ENCODE measurements around the gene MTRFR. TPM values are rescaled to one million over a fixed set of nuclear protein-coding genes. Genes with fewer than 3 reads are reported as not detected.

MTRFR gene
- total RNA-seq, 1 experiment from 2014 or later: 14.8 TPM

DNA sequence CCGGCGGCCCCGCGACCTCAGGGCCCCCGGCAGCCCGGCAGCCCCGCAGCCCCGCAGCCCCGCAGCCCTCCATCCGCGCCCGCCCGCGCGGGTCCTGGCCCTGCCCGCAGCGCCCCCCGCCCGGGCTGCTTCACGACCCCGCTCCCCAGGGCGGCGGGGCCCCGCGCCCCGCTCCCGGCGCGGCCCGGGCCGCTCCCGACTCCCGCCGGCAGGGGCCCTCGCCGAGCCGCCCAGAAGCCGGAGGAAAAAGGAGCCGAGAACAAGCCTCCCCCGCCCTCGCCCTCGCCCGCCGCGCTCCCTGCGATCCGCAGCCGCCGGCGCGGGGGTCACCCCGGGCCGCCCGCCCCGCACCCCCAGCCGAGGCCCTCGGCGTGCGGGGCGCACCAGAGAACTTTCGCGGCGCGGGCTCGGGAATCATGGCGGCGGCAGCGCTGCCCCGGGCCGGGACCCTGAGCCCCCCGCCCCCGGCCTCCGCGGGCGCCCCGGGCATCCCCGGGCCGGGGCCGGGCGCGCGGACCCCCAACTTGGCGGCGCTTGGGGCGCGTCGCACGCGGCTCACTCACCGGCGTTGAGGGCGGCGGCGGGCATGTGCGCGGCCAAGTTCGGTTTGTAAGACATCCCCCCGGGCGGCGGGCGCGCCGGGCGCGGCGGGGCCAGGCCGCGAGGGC is 37.9 kb downstream of the MTRFR start:
- Histone ChIP-seq H2BK120ac (ENCODE audit: low read depth, low read length, poor library complexity, severe bottlenecking) (no peak overlapping the region), H2BK12ac (ENCODE audit: insufficient read length, low read depth, low read length) (no peak overlapping the region), H3K27ac (ENCODE audit: insufficient read length, low read depth, low read length) (no peak overlapping the region), H3K9me3 (ENCODE audit: control insufficient read depth, low read depth, low read length) (no peaks in the 10 kb centered on the region), H3K23ac (ENCODE audit: insufficient read length, low read depth, low read length) (no peak overlapping the region), H2BK20ac (ENCODE audit: low read depth, low read length, poor library complexity, severe bottlenecking) (no peak overlapping the region), H3K4me1 (ENCODE audit: insufficient read depth, low read length) (peaks cover 3% of the 10 kb centered on the region; the same call in 1 of the 2 replicates), H3K4ac (ENCODE audit: low read depth, low read length) (no peak overlapping the region), H3K14ac (ENCODE audit: insufficient read depth, low read length) (no peak overlapping the region; the same call in none of the 2 replicates), H4K8ac (replicated peaks; ENCODE audit: insufficient read length, low read depth, low read length) (no peak overlapping the region), H3K56ac (ENCODE audit: insufficient read length, low read depth, low read length) (no peak overlapping the region), H3K18ac (ENCODE audit: insufficient read length, low read depth, low read length) (no peak overlapping the region), H3T11ph (ENCODE audit: low read length) (no peak overlapping the region), H2BK5ac (ENCODE audit: insufficient read length, low read length) (no peak overlapping the region), H3K4me2 (ENCODE audit: insufficient read depth, insufficient read length, low read length) (peak overlapping the region; percentile 61), H3K79me2 (ENCODE audit: insufficient read depth, low read length) (peaks cover 22% of the 10 kb centered on the region; the same call in 1 of the 2 replicates), H2AFZ (ENCODE audit: low read length) (no peak overlapping the region), H4K20me1 (ENCODE audit: control insufficient read depth, insufficient read depth, insufficient read length) (no peaks in the 10 kb centered on the region), H2AK5ac (ENCODE audit: insufficient read length, low read length) (no peak overlapping the region), H3K27me3 (ENCODE audit: insufficient read depth, low read length) (no peaks in the 10 kb centered on the region), H3K23me2 (ENCODE audit: insufficient read length, low read depth, low read length, poor library complexity, severe bottlenecking) (peaks cover 14% of the 10 kb centered on the region), H3K9ac (ENCODE audit: extremely low read depth, insufficient read length, low read length) (no peak overlapping the region), H4K91ac (ENCODE audit: insufficient read length, low read depth, low read length) (no peak overlapping the region), H4K5ac (ENCODE audit: insufficient read length, low read depth, low read length) (no peak overlapping the region), H3K79me1 (ENCODE audit: insufficient read depth, low read depth, low read length, poor library complexity, severe bottlenecking) (no peaks in the 10 kb centered on the region), H2BK15ac (ENCODE audit: low read depth, low read length) (no peak overlapping the region)
- TF ChIP-seq, protein P1, sequence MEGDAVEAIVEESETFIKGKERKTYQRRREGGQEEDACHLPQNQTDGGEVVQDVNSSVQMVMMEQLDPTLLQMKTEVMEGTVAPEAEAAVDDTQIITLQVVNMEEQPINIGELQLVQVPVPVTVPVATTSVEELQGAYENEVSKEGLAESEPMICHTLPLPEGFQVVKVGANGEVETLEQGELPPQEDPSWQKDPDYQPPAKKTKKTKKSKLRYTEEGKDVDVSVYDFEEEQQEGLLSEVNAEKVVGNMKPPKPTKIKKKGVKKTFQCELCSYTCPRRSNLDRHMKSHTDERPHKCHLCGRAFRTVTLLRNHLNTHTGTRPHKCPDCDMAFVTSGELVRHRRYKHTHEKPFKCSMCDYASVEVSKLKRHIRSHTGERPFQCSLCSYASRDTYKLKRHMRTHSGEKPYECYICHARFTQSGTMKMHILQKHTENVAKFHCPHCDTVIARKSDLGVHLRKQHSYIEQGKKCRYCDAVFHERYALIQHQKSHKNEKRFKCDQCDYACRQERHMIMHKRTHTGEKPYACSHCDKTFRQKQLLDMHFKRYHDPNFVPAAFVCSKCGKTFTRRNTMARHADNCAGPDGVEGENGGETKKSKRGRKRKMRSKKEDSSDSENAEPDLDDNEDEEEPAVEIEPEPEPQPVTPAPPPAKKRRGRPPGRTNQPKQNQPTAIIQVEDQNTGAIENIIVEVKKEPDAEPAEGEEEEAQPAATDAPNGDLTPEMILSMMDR (conservative IDR thresholded peaks at IDR 0.05): peak; percentile 54; the same call in 2 of the 3 replicates
- WGBS (ENCODE audit: extremely low coverage, insufficient read length, low lambda C conversion rate): no CpG with 5 or more reads among the region's 108 CpGs
- H3K27ac Mint-ChIP-seq: no peak overlapping the region
- no peaks in the 10 kb centered on the region for H3K27me3 Mint-ChIP-seq (ENCODE audit: low read depth)
- peaks cover 0 to 3% of the 10 kb centered on the region in 2 experiments; a peak in 2 of 5 replicates for H3K9me3 Mint-ChIP-seq
- peaks cover 4 to 29% (median 22%) of the 10 kb centered on the region in 3 experiments; a peak in 6 of 7 replicates for H3K36me3 Mint-ChIP-seq (ENCODE audit: insufficient read depth in 1 of 3, low read depth in 3 of 3)
- H3K4me1 Mint-ChIP-seq: peaks cover 31% of the 10 kb centered on the region in 2 experiments
- H3K4me3 Mint-ChIP-seq: peak overlapping the region in 1 of 2 experiments; percentile 91; a peak in 3 of 5 replicates
- DNase-seq: no peak
